ENCODE data around the gene NAT9.

The NAT9 gene

GRCh38 chr17:74807925-74808324 lies 31.8 kb upstream of the NAT9 start:
- TF ChIP-seq ZSCAN23 (tag by site-specific recombination; IDR thresholded peaks at IDR 0.05) (no peak), ZNF362 (tag by site-specific recombination; IDR thresholded peaks at IDR 0.05) (no peak), REPIN1 (tag by site-specific recombination; IDR thresholded peaks at IDR 0.05; ENCODE audit: low read depth) (no peak), ZNF423 (tag by site-specific recombination; IDR thresholded peaks at IDR 0.05) (no peak), ZNF621 (tag by site-specific recombination; IDR thresholded peaks at IDR 0.05) (no peak)
- Histone ChIP-seq H3K27ac (ENCODE audit: extremely low read depth, low read depth, low read length) (no peak overlapping the region), H3K4me1 (ENCODE audit: control insufficient read depth, insufficient read depth, low read length) (no peaks in the 10 kb centered on the region), H3K36me3 (ENCODE audit: control insufficient read depth in 2 of 2, insufficient read depth in 1 of 2, low read length in 2 of 2) (peaks cover 0 to 33% of the 10 kb centered on the region in 2 experiments; a peak in 2 of 3 replicates), H3K9me3 (ENCODE audit: control insufficient read depth, insufficient read depth, low read depth, low read length) (no peaks in the 10 kb centered on the region), H3K4me3 (ENCODE audit: low read depth, low read length) (no peak overlapping the region)
- POLR2A ChIA-PET = interaction anchor here (1.0 kb wide), 1 partner anchor 65 kb away, joined by 3 read pairs; the partner anchor contains the start of gene FDXR
- CTCF ChIA-PET = interaction anchor here (0.7 to 5.8 kb wide), 3 partner anchors 8 to 57 kb away, joined by 3 to 41 read pairs (median 8); no protein-coding TSS in a partner anchor

GRCh38 chr17:74807441-74807840 lies 31.3 kb upstream of the NAT9 start:
- TF ChIP-seq KLF7 (tag by site-specific recombination; IDR thresholded peaks at IDR 0.05; ENCODE audit: borderline replicate concordance) (no peak), INSM2 (tag by site-specific recombination; IDR thresholded peaks at IDR 0.05) (no peak), KLF1 (tag by site-specific recombination; IDR thresholded peaks at IDR 0.05) (no peak), ZBTB44 (tag by site-specific recombination; IDR thresholded peaks at IDR 0.05) (no peak), ZNF510 (tag by site-specific recombination; IDR thresholded peaks at IDR 0.05; ENCODE audit: insufficient replicate concordance) (no peak), PRDM6 (tag by site-specific recombination; IDR thresholded peaks at IDR 0.05) (no peak), IKZF3 (tag by site-specific recombination; IDR thresholded peaks at IDR 0.05) (no peak), ZNF169 (tag by site-specific recombination; IDR thresholded peaks at IDR 0.05) (no peak)

GRCh38 chr17:74806334-74806733 lies 30.2 kb upstream of the NAT9 start:
- Histone ChIP-seq H3K4me3 (ENCODE audit: low read depth, low read length) (no peak overlapping the region), H3K9me3 (ENCODE audit: control insufficient read depth, insufficient read depth, low read depth, low read length) (no peaks in the 10 kb centered on the region), H3K27ac (ENCODE audit: extremely low read depth, low read depth, low read length) (no peak overlapping the region), H3K4me1 (ENCODE audit: control insufficient read depth, insufficient read depth, low read length) (no peaks in the 10 kb centered on the region), H3K36me3 (ENCODE audit: control insufficient read depth in 2 of 2, insufficient read depth in 1 of 2, low read length in 2 of 2) (peaks cover 0 to 45% of the 10 kb centered on the region in 2 experiments; a peak in 2 of 3 replicates)
- ChIA-PET CTCF (interaction anchor here (1.4 to 5.8 kb wide), 2 partner anchors 14 to 59 kb away, joined by 5 to 41 read pairs; no protein-coding TSS in a partner anchor), POLR2A (interaction anchor here (1.1 kb wide), 1 partner anchor 67 kb away, joined by 3 read pairs; the partner anchor contains the start of gene FDXR)
- TF ChIP-seq ZNF645 (tag by site-specific recombination; IDR thresholded peaks at IDR 0.05) (no peak), YY1 (tag by site-specific recombination; IDR thresholded peaks at IDR 0.05) (no peak), ZFHX2 (tag by site-specific recombination; conservative IDR thresholded peaks at IDR 0.05) (no peak), ZNF530 (tag by site-specific recombination; IDR thresholded peaks at IDR 0.05; ENCODE audit: low read depth) (no peak), ZNF2 (tag by site-specific recombination; IDR thresholded peaks at IDR 0.05) (no peak), ZNF664 (tag by site-specific recombination; IDR thresholded peaks at IDR 0.05) (no peak), ZNF692 (tag by site-specific recombination; IDR thresholded peaks at IDR 0.05) (no peak), ZNF521 (tag by site-specific recombination; IDR thresholded peaks at IDR 0.05) (no peak), ZNF221 (tag by site-specific recombination; IDR thresholded peaks at IDR 0.05; ENCODE audit: borderline replicate concordance) (no peak), ZBTB7A (tag by site-specific recombination; IDR thresholded peaks at IDR 0.05; ENCODE audit: low read depth) (no peak)

More at GRCh38 chr17:74807441-74807840, 31.3 kb upstream of the NAT9 start:
- Histone ChIP-seq H3K36me3 (ENCODE audit: control insufficient read depth in 2 of 2, insufficient read depth in 1 of 2, low read length in 2 of 2) (peaks cover 0 to 35% of the 10 kb centered on the region in 2 experiments; a peak in 2 of 3 replicates), H3K4me1 (ENCODE audit: control insufficient read depth, insufficient read depth, low read length) (no peaks in the 10 kb centered on the region), H3K27ac (ENCODE audit: extremely low read depth, low read depth, low read length) (no peak overlapping the region), H3K9me3 (ENCODE audit: control insufficient read depth, insufficient read depth, low read depth, low read length) (no peaks in the 10 kb centered on the region), H3K4me3 (ENCODE audit: low read depth, low read length) (no peak overlapping the region)
- ChIA-PET POLR2A (interaction anchor here (1.1 kb wide), 1 partner anchor 66 kb away, joined by 3 read pairs; the partner anchor contains the start of gene FDXR), CTCF (interaction anchor here (1.0 to 5.8 kb wide), 3 partner anchors 11 to 58 kb away, joined by 3 to 41 read pairs (median 8); no protein-coding TSS in a partner anchor)
